Smooth muscle cell (in vitro differentiated cells): ENCODE results near the gene ATP5PD. TPM values are rescaled to one million over a fixed set of nuclear protein-coding genes. Genes with fewer than 3 reads are reported as not detected.
A peak's percentile ranks its signal among the peaks of the same experiment; 100 is the strongest.

ENCODE experiments used
- DNase-seq: peaks from one replicate; lab custom pipeline; 2025; ENCODE audit not compliant: unreplicated experiment; lab: John Stamatoyannopoulos, UW
- H2AFZ ChIP-seq: fragments of 200-600 bp; sonication (generic); 2 replicates; pipeline ENCODE4 v1.6.0; 2016; ENCODE audit warnings: antibody characterized with exemption, low read depth, mild to moderate bottlenecking
- H3F3A ChIP-seq: fragments of 200-600 bp; sonication (generic); 2 replicates; pipeline ENCODE4 v1.6.0; 2017; ENCODE audit warnings: antibody characterized with exemption, low read depth
- H3K27ac ChIP-seq: fragments of 200-600 bp; sonication (generic); 2 replicates; pipeline ENCODE4 v1.5.1; 2016; ENCODE audit warnings: low read depth, mild to moderate bottlenecking
- H3K27me3 ChIP-seq: fragments of 200-600 bp; sonication (generic); 2 replicates; pipeline ENCODE4 v1.6.1; 2016; ENCODE audit warnings: low read depth, mild to moderate bottlenecking
- H3K36me3 ChIP-seq: fragments of 200-600 bp; sonication (generic); 2 replicates; pipeline ENCODE4 v1.5.1; 2016; ENCODE audit warnings: low read depth
- H3K4me1 ChIP-seq: fragments of 200-600 bp; sonication (generic); 2 replicates; pipeline ENCODE4 v1.5.1; 2016; ENCODE audit warnings: low read depth
- H3K4me2 ChIP-seq: fragments of 200-600 bp; sonication (generic); 2 replicates; pipeline ENCODE4 v1.6.0; 2016; ENCODE audit warnings: mild to moderate bottlenecking
- H3K4me3 ChIP-seq: fragments of 200-600 bp; sonication (generic); 2 replicates; pipeline ENCODE4 v1.5.1; 2016; ENCODE audit warnings: mild to moderate bottlenecking
- H3K79me2 ChIP-seq: fragments of 200-600 bp; sonication (generic); 2 replicates; pipeline ENCODE4 v1.6.0; 2016; ENCODE audit warnings: low read depth, mild to moderate bottlenecking
- H3K9ac ChIP-seq: fragments of 200-600 bp; sonication (generic); 2 replicates; pipeline ENCODE4 v1.6.0; 2016; ENCODE audit warnings: low read depth
- H3K9me3 ChIP-seq: fragments of 200-600 bp; sonication (generic); replicated peaks from 2 replicates; pipeline ENCODE4 v1.5.1; 2016; ENCODE audit warnings: low read depth
- H4K20me1 ChIP-seq: fragments of 200-600 bp; sonication (generic); 2 replicates; pipeline ENCODE4 v1.6.0; 2016; ENCODE audit warnings: low read depth
- WGBS: methylation state at CpG from one replicate; pipeline ENCODE4 v1.1.7; 2016; ENCODE audit warnings: low lambda C conversion rate; 5-methylcytosine and 5-hydroxymethylcytosine counted together
- polyA plus RNA-seq: library from polyadenylated mRNA; unstranded; fragments of >200 nt; fragmentation: Nextera tagmentation; extraction: Ambion mirVana; gene quantifications from 2 replicates; pipeline ENCODE4 v1.2.1, GENCODE V29; 2016
- total RNA-seq: library from RNA; depleted of rRNA; stranded (reverse); fragments of >200 nt; gene quantifications from 2 replicates; pipeline ENCODE4 v1.2.3, GENCODE V29; 2014
- TF ChIP-seq, protein P1 (sequence below): fragments of 200-600 bp; sonication (generic); IDR thresholded peaks from 2 replicates; pipeline ENCODE4 v1.5.1; 2017; ENCODE audit warnings: borderline replicate concordance, mild to moderate bottlenecking, antibody characterized with exemption; ENCODE audit not compliant: insufficient read depth, poor library complexity, severe bottlenecking

Gene ATP5PD
- total and polyA plus RNA-seq, 2 experiments from 2014 or later, result 309 to 318 TPM

DNA sequence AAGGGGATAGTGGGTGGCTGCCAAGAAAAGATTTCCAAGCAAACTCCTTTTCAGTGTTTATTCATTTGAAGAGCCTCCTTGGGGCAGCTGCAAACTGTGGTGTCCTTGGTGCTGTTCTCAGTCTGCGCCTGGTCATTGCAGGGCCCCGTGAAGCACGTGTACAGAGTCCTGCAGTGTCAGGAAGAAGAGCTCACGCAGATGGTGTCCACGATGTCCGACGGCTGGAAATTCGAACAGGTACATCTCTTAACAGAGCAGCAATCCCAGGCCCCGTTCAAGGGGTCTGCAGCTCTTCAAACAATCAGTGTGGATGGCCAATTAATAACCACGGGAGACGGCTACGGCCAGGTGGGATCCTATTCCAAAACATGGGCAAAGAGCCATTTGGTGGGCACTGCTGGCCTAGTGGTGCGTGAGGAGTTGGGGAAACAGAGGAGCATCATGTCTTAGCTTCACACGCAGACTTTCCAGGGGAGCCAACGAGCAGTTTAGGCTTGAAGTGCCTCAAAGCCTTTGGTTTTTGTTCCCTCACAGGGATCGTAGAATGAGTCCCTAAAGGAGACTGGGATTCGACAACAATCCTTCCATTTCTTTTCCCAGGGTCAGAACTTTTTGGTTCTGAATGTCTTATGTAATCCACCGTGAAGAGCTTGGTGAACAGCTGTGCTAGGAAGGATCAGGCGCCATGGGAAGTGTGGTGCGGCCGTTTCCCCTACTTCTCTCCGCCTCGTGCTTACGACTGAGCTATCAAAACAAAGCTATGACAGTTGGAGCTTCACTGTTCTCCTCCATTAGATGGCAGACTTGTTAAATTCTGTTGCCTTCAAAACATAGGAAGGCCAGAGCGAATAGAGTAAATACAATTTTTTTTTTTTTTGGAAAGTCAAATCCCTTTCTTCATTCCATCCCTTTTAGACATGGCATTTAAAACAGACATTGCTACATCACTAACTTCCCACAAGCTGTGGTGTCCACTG lies 12.9 kb upstream of the ATP5PD start:
- H3K36me3 ChIP-seq, result no peaks in the 10 kb centered on the region
- peaks cover 10% of the 10 kb centered on the region for H3K79me2 ChIP-seq
- no peak overlapping the region for H3K4me2 ChIP-seq
- H2AFZ ChIP-seq, result no peak overlapping the region
- peak overlapping the region; percentile 62 for H3K27ac ChIP-seq
- H4K20me1 ChIP-seq, result peaks cover 12% of the 10 kb centered on the region
- no peak overlapping the region for H3K4me3 ChIP-seq
- no peaks in the 10 kb centered on the region for H3K4me1 ChIP-seq
- no peaks in the 10 kb centered on the region for H3K9me3 ChIP-seq
- peaks cover 9% of the 10 kb centered on the region for H3F3A ChIP-seq
- H3K27me3 ChIP-seq, result no peaks in the 10 kb centered on the region
- DNase-seq, result no peak
- 82% methylated on average over 25 of the region's 25 CpGs for WGBS
- H3K9ac ChIP-seq, result no peak overlapping the region
- TF ChIP-seq, protein P1, sequence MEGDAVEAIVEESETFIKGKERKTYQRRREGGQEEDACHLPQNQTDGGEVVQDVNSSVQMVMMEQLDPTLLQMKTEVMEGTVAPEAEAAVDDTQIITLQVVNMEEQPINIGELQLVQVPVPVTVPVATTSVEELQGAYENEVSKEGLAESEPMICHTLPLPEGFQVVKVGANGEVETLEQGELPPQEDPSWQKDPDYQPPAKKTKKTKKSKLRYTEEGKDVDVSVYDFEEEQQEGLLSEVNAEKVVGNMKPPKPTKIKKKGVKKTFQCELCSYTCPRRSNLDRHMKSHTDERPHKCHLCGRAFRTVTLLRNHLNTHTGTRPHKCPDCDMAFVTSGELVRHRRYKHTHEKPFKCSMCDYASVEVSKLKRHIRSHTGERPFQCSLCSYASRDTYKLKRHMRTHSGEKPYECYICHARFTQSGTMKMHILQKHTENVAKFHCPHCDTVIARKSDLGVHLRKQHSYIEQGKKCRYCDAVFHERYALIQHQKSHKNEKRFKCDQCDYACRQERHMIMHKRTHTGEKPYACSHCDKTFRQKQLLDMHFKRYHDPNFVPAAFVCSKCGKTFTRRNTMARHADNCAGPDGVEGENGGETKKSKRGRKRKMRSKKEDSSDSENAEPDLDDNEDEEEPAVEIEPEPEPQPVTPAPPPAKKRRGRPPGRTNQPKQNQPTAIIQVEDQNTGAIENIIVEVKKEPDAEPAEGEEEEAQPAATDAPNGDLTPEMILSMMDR, result peak; percentile 44

DNA sequence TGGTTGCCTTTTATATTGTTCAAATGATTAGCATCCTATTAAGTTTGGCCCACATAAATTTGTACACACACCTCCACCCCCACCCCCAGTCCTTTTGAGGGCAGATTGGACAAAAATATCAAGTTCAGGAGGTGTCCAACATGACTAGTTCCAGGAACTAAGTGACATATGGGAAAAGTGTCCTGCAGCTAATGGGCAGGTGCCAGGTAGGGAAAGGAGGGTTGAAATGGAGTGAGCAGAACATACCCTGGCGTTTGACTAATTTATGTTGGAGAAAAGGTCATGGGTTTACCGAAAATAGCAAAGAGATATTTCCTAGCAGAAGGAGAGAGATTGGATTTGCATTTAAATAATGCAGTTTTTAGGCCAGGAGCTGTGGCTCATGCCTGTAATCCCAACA lies 5.2 kb upstream of the ATP5PD start:
- 93% methylated on average over 2 of the region's 2 CpGs for WGBS
- Histone ChIP-seq H2AFZ (no peak overlapping the region), H3K4me3 (no peak overlapping the region), H4K20me1 (peaks cover 6% of the 10 kb centered on the region), H3K4me2 (no peak overlapping the region), H3F3A (no peaks in the 10 kb centered on the region), H3K27ac (no peak overlapping the region), H3K9ac (no peak overlapping the region), H3K36me3 (no peaks in the 10 kb centered on the region), H3K27me3 (no peaks in the 10 kb centered on the region), H3K79me2 (peaks cover 20% of the 10 kb centered on the region), H3K9me3 (no peaks in the 10 kb centered on the region), H3K4me1 (peaks cover 8% of the 10 kb centered on the region)
- TF ChIP-seq, protein P1, result no peak
- DNase-seq, result no peak

DNA sequence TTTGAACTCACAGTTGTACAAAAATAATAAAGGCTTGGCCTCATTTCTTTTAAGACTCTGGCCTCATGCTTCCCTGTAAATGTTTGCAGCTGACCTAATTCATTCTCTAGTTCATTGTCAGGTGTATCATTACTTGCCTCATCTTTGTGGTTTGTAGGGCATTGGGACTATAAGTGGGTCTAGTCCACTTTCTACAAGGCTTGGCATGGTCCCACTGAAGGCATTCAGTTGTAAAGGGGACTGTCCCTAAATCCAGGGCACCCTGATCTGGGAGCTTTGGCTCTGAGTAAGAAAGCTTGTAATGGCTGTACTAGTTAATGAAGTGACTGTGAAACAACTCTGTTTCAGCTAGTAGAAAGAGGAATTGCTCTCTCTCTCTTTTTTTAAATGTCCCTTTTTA lies 2.9 kb upstream of the ATP5PD start:
- Histone ChIP-seq H3K36me3 (no peaks in the 10 kb centered on the region), H3K4me3 (no peak overlapping the region), H3K4me1 (peaks cover 14% of the 10 kb centered on the region), H3K27ac (no peak overlapping the region), H3F3A (no peaks in the 10 kb centered on the region), H3K4me2 (no peak overlapping the region), H2AFZ (no peak overlapping the region), H3K9me3 (no peaks in the 10 kb centered on the region), H3K27me3 (no peaks in the 10 kb centered on the region), H4K20me1 (no peaks in the 10 kb centered on the region), H3K79me2 (peaks cover 22% of the 10 kb centered on the region), H3K9ac (no peak overlapping the region)
- TF ChIP-seq, protein P1, result no peak
- DNase-seq, result no peak
